Measurements from ENCODE around the gene ATP2A3.

GRCh38 chr17:3928406-3928805, 35.8 kb downstream of the ATP2A3 start:
- TF ChIP-seq CTCF (IDR thresholded peaks at IDR 0.05) (no peak), EZH2 (IDR thresholded peaks at IDR 0.05; ENCODE audit: borderline replicate concordance, insufficient read depth, low read depth, low read length, poor library complexity, severe bottlenecking) (no peak)
